Kidney (tissue), 2 donors: ENCODE results near the gene ACP3. TPM values are rescaled to one million over a fixed set of nuclear protein-coding genes. Genes with fewer than 3 reads are reported as not detected.

ENCODE experiments used
- polyA plus RNA-seq: library from polyadenylated mRNA; stranded (reverse); fragments of 350-450 nt; fragmentation: Illumina TruSeq; extraction: RNeasy Lipid Tissue Mini Kit (QIAGEN cat#74804); gene quantifications from one replicate; pipeline ENCODE4 v1.2.3, GENCODE V29; 2014; ENCODE audit warnings: low read depth, low replicate concordance; ENCODE audit not compliant: insufficient read depth
- total RNA-seq: library from RNA; stranded (reverse); fragmentation: NEBNext Ultra II Directional; extraction: Animal tissue kit (Norgen Biotek cat#: 25700); gene quantifications from one replicate; pipeline ENCODE4 v1.2.1, GENCODE V29; 2021
- donor health status: DM: yes; HTN: yes; CAD: no.

Gene ACP3
- total and polyA plus RNA-seq, 2 donors from 2014 or later = 31.8 to 67.8 TPM

Other genes with a start within 250 kb of the ACP3 start
- gene DNAJC13, start 100.1 kb downstream of the ACP3 start, total RNA-seq = 43.1 TPM
- 11.5 TPM for gene DNAJC13, start 100.1 kb downstream of the ACP3 start, polyA plus RNA-seq